NCI-H82 (cell line): ENCODE measurements around the gene PRRC2C.
A peak's percentile ranks its signal among the peaks of the same experiment; 100 is the strongest.
"Not testable (repeated sequence)": the region's sequence is repeated elsewhere in the genome, so short reads cannot be mapped to it uniquely, and the experiment has no call there.

Source experiments
- DNase-seq: peaks from one replicate; lab custom pipeline; 2025; lab: John Stamatoyannopoulos, UW

Gene PRRC2C

GRCh38 chr1:171485375-171486047 is at the start of gene PRRC2C:
PRRC2C (plus strand) TSS chr1:171485530; CDS start chr1:171512089, 26,559 bp downstream.
- DNase-seq, result peak; percentile 99

GRCh38 chr1:171438441-171438840 is 46.9 kb upstream of the PRRC2C start:
- DNase-seq, result no peak

GRCh38 chr1:171440201-171440600 is 45.1 kb upstream of the PRRC2C start:
- not testable (repeated sequence) for DNase-seq

- DNase-seq, result not testable (repeated sequence)
Measured at GRCh38 chr1:171441278-171441895, 43.9 kb upstream of the PRRC2C start.

GRCh38 chr1:171446386-171446785 is 38.9 kb upstream of the PRRC2C start:
- no peak for DNase-seq

GRCh38 chr1:171455967-171456366 is 29.4 kb upstream of the PRRC2C start:
- DNase-seq, result peak; percentile 42

- DNase-seq, result peak; percentile 95
Measured at GRCh38 chr1:171457412-171457811, 27.9 kb upstream of the PRRC2C start.

GRCh38 chr1:171460018-171460620 is 25.2 kb upstream of the PRRC2C start:
- DNase-seq, result no peak

GRCh38 chr1:171467626-171468025 is 17.7 kb upstream of the PRRC2C start:
- DNase-seq, result no peak

- no peak for DNase-seq
Measured at GRCh38 chr1:171468120-171468750, 17.1 kb upstream of the PRRC2C start.

- DNase-seq, result no peak
Measured at GRCh38 chr1:171470726-171471125, 14.6 kb upstream of the PRRC2C start.

- DNase-seq, result no peak
Measured at GRCh38 chr1:171472183-171472647, 13.1 kb upstream of the PRRC2C start.

GRCh38 chr1:171476829-171477228 is 8.5 kb upstream of the PRRC2C start:
- DNase-seq, result no peak

- DNase-seq, result no peak
Measured at GRCh38 chr1:171477804-171478203, 7.5 kb upstream of the PRRC2C start.

- no peak for DNase-seq
Measured at GRCh38 chr1:171480035-171480434, 5.3 kb upstream of the PRRC2C start.

- DNase-seq, result no peak
Measured at GRCh38 chr1:171484760-171485374, 463 bp upstream of the PRRC2C start.

- DNase-seq, result peak; percentile 82
Measured at GRCh38 chr1:171486048-171486519, 754 bp downstream of the PRRC2C start.

GRCh38 chr1:171487038-171487437 is 1.7 kb downstream of the PRRC2C start:
- no peak for DNase-seq

- DNase-seq, result no peak
Measured at GRCh38 chr1:171488190-171488929, 3.0 kb downstream of the PRRC2C start.

GRCh38 chr1:171494076-171494475 is 8.7 kb downstream of the PRRC2C start:
- DNase-seq, result no peak

- no peak for DNase-seq
Measured at GRCh38 chr1:171495444-171495843, 10.1 kb downstream of the PRRC2C start.
